AG09319 (cell line): ENCODE data around the gene EXOC6B.

Experiments
- DNase-seq: peaks from one replicate; pipeline ENCODE4 v3.0.0-alpha.2; 2010; ENCODE audit warnings: low read depth; ENCODE audit errors: extremely low read depth
- TF ChIP-seq, protein P1 (sequence below): IDR thresholded peaks from 2 replicates; pipeline ENCODE4 v1.5.1; 2011; ENCODE audit warnings: low read depth, mild to moderate bottlenecking, inconsistent platforms, low read length, moderate library complexity

EXOC6B gene

DNA sequence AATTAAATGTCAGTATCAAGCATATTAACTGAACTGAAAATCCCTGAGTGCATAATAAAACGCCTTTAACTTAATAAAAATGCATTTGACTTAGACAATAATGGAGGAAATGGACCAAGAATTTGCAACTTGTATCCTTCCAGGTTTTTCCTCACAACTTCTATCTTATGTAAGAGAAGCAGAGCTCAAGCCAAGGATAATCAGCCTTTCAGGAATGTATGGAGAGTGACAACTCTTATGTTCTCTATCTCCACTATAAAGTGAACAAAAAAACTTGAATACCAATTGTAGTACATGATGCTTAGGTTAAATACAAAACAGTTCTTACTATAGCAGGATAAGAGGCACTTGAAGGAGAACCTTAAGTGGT, 613.4 kb downstream of the EXOC6B start:
- DNase-seq: no peak
- TF ChIP-seq, protein P1, sequence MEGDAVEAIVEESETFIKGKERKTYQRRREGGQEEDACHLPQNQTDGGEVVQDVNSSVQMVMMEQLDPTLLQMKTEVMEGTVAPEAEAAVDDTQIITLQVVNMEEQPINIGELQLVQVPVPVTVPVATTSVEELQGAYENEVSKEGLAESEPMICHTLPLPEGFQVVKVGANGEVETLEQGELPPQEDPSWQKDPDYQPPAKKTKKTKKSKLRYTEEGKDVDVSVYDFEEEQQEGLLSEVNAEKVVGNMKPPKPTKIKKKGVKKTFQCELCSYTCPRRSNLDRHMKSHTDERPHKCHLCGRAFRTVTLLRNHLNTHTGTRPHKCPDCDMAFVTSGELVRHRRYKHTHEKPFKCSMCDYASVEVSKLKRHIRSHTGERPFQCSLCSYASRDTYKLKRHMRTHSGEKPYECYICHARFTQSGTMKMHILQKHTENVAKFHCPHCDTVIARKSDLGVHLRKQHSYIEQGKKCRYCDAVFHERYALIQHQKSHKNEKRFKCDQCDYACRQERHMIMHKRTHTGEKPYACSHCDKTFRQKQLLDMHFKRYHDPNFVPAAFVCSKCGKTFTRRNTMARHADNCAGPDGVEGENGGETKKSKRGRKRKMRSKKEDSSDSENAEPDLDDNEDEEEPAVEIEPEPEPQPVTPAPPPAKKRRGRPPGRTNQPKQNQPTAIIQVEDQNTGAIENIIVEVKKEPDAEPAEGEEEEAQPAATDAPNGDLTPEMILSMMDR: no peak

DNA sequence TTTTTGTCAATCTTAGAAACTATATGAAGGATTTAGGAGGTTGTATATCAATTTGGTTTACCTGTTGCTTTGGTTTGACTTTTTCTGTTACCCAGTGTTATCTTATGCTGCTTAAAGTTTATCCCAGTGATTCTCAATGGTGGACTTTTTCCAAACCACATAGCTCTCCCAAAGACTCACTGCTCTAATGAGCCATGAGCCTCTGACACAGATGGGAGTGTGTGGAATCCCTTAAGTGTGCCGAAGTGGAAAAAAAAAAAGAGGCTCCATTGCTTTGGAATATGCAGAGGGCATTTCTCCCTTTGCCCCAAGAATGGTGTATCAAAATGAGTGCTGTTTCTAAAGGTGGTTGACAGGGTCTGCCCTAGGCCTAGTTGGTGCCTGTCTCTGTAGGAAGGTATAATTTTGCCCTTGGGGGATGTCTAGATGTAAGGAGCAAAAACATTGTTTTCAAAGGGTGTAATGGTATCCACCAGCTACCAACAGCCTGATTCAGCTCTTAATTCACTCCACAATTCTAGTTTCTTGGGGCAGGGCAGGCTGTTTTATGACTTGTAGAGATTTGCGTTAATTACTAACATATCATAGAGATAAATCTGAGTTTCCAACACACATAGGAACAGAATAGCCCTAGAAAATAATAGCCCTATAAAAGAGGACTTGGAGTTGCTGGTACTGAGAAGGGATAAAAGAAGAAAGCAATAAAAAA, 613.9 kb downstream of the EXOC6B start:
- TF ChIP-seq, protein P1: no peak
- DNase-seq: no peak

- no peak for DNase-seq
- TF ChIP-seq, protein P1: no peak
Measured at GRCh38 chr2:72211350-72211749, 614.5 kb downstream of the EXOC6B start.

DNA sequence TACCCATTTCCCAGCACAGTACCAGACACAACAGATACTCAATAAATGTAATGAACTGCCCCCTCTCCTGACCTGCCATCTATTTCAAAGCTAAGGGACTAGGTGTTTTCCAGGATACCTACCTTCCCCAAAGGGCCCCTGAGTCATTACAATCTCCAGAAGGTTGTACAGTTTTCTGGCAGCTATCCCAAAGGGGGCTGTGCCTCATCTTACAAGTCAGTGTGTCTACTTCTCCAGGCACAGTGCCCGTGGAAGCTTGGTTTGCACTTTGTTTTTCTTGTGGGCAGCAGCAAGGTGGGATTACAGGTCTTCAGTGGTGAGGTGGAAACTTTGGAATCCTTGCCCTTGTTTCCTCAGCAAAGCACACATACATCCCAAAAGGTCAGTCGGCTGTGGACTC, 615.4 kb downstream of the EXOC6B start:
- no peak for DNase-seq
- TF ChIP-seq, protein P1: no peak

DNA sequence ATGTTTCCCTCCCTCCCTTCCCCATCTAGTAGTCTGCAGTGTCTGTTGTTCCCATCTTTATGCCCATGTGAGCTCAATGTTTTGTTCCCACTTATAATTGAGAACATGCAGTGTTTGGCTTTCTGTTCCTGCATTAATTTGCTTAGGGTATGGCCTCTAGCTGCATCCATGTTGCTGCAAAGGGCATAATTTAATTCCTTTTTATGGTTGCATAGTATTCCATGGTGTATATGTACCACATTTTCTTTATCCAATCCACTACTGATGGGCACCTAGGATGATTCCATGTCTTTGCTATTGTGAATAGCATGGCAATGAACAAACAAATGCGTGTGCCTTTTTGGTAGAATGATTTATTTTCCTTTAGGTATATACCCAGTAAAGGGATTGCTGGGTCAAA, 617.6 kb downstream of the EXOC6B start:
- TF ChIP-seq, protein P1: no peak
- no peak for DNase-seq

DNA sequence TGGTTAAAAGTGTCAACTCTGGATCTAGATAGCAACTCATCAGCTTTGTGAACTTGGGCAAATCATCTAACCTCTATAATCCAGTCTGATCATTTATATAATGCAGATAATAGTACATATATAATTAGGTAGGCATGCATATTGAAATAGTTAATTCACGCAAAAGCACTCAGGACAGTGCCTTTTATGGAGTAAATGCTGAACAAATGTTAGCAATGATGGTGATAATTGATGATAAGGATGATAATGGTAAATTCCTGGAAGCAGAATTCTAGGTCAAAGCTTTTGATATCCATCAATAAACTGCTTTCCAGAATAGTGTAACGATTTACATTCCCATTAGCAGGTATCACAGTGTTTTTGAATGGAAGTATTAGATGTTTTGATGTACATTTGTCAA, 618.5 kb downstream of the EXOC6B start:
- TF ChIP-seq, protein P1: no peak
- no peak for DNase-seq

GRCh38 chr2:72205504-72205881, 620.3 kb downstream of the EXOC6B start:
- TF ChIP-seq, protein P1: no peak
- no peak for DNase-seq
